Endodermal cell (in vitro differentiated cells): ENCODE data around the gene PROK2. TPM values are rescaled to one million over a fixed set of nuclear protein-coding genes. Genes with fewer than 3 reads are reported as not detected.

Source experiments
- DNase-seq: peaks from one replicate; pipeline ENCODE4 v3.0.0-alpha.2; 2017
- H3K27ac ChIP-seq: 2 replicates; pipeline ENCODE4 v1.5.1; 2013; ENCODE audit warnings: mild to moderate bottlenecking, low read depth, low read length, moderate library complexity
- H3K27me3 ChIP-seq: 2 replicates; pipeline ENCODE4 v1.6.1; 2013; ENCODE audit warnings: mild to moderate bottlenecking, low read length, moderate library complexity; ENCODE audit not compliant: insufficient read depth, control insufficient read depth, poor library complexity, severe bottlenecking
- H3K36me3 ChIP-seq: 2 replicates; pipeline ENCODE4 v1.7.0; 2013; ENCODE audit warnings: mild to moderate bottlenecking, low read length, moderate library complexity; ENCODE audit not compliant: control insufficient read depth, insufficient read depth
- H3K4me1 ChIP-seq: one replicate; pipeline ENCODE4 v1.7.0; 2013; ENCODE audit warnings: low read length; ENCODE audit not compliant: control insufficient read depth, insufficient read depth
- H3K4me3 ChIP-seq: 2 replicates; pipeline ENCODE4 v1.5.1; 2013; ENCODE audit warnings: mild to moderate bottlenecking, low read length, moderate library complexity
- H3K9ac ChIP-seq: 2 replicates; pipeline ENCODE4 v1.6.1; 2013; ENCODE audit warnings: mild to moderate bottlenecking, low read length, moderate library complexity; ENCODE audit not compliant: poor library complexity, severe bottlenecking; ENCODE audit errors: extremely low read depth
- H3K9me3 ChIP-seq: 2 replicates; pipeline ENCODE4 v1.6.1; 2013; ENCODE audit warnings: mild to moderate bottlenecking, low read length, moderate library complexity; ENCODE audit not compliant: control insufficient read depth
- H3K27ac Mint-ChIP-seq: 2 replicates; pipeline ENCODE4 v1.8.0; 2020; ENCODE audit warnings: mixed read lengths
- H3K27me3 Mint-ChIP-seq: 2 replicates; pipeline ENCODE4 v1.8.0; 2021; ENCODE audit warnings: mild to moderate bottlenecking, mixed read lengths; ENCODE audit not compliant: insufficient read depth
- H3K36me3 Mint-ChIP-seq: 2 replicates; pipeline ENCODE4 v1.8.0; 2020; ENCODE audit warnings: low read depth, mixed read lengths
- H3K4me1 Mint-ChIP-seq: 2 replicates; pipeline ENCODE4 v1.8.0; 2020; ENCODE audit warnings: mixed read lengths
- H3K4me3 Mint-ChIP-seq: 2 replicates; pipeline ENCODE4 v1.8.0; 2020; ENCODE audit warnings: mild to moderate bottlenecking, moderate library complexity, mixed read lengths
- H3K9me3 Mint-ChIP-seq: 2 replicates; pipeline ENCODE4 v1.8.0; 2020; ENCODE audit warnings: mild to moderate bottlenecking, mixed read lengths
- CTCF ChIP-seq: fragments of 200-600 bp; sonication (generic); conservative IDR thresholded peaks from 2 replicates; pipeline ENCODE4 v1.5.0; 2021; ENCODE audit warnings: antibody characterized with exemption, mild to moderate bottlenecking
- WGBS, 2 experiments: methylation state at CpG; one replicate each; pipeline versions ENCODE4 v1.1.5 to v1.1.7; 2013; ENCODE audit warnings: missing lambda C conversion rate in 2 of 2, mixed read lengths in 1 of 2; ENCODE audit not compliant: insufficient coverage in 1 of 2, insufficient read length in 1 of 2; 5-methylcytosine and 5-hydroxymethylcytosine counted together
- total RNA-seq, 2 donors: library from RNA; stranded (reverse); fragmentation: NEBNext Ultra II Directional in 1 of 2; extraction: Animal tissue kit (Norgen Biotek cat#: 25700) in 1 of 2; gene quantifications; 2 replicates in 1 of 2; 3 replicates in 1 of 2; pipeline ENCODE4 v1.2.1, GENCODE V29; 2021

The PROK2 gene
- total RNA-seq, 2 donors from 2014 or later, result 0.29 TPM; not detected in 1

GRCh38 chr3:71763426-71763825 is 21.5 kb downstream of the PROK2 start:
- H3K9me3 Mint-ChIP-seq, result no peaks in the 10 kb centered on the region
- Histone ChIP-seq H3K36me3 (no peaks in the 10 kb centered on the region), H3K9ac (no peak overlapping the region), H3K9me3 (no peaks in the 10 kb centered on the region), H3K27me3 (peaks cover under 1% of the 10 kb centered on the region), H3K4me3 (no peak overlapping the region), H3K4me1 (no peaks in the 10 kb centered on the region), H3K27ac (no peak overlapping the region)
- DNase-seq, result no peak
- H3K27me3 Mint-ChIP-seq, result peaks cover 32% of the 10 kb centered on the region
- H3K4me1 Mint-ChIP-seq, result no peaks in the 10 kb centered on the region
- TF ChIP-seq CTCF, result no peak
- WGBS, 2 experiments, result 92% methylated on average over 3 of the region's 5 CpGs
- H3K36me3 Mint-ChIP-seq, result no peaks in the 10 kb centered on the region
- no peak overlapping the region for H3K27ac Mint-ChIP-seq
- no peak overlapping the region for H3K4me3 Mint-ChIP-seq

GRCh38 chr3:71760140-71760539 is 24.8 kb downstream of the PROK2 start:
- no peak overlapping the region for H3K27ac Mint-ChIP-seq
- peaks cover 5% of the 10 kb centered on the region for H3K4me1 Mint-ChIP-seq
- peaks cover 31% of the 10 kb centered on the region for H3K27me3 ChIP-seq
- H3K36me3 Mint-ChIP-seq, result no peaks in the 10 kb centered on the region
- H3K4me3 ChIP-seq, result no peak overlapping the region
- peaks cover 61% of the 10 kb centered on the region for H3K27me3 Mint-ChIP-seq
- H3K9ac ChIP-seq, result no peak overlapping the region
- H3K36me3 ChIP-seq, result no peaks in the 10 kb centered on the region
- no peak for DNase-seq
- no peaks in the 10 kb centered on the region for H3K9me3 Mint-ChIP-seq
- no peak overlapping the region for H3K27ac ChIP-seq
- H3K4me1 ChIP-seq, result no peaks in the 10 kb centered on the region
- H3K4me3 Mint-ChIP-seq, result no peak overlapping the region
- H3K9me3 ChIP-seq, result no peaks in the 10 kb centered on the region
- 83 to 100% methylated on average over 1 of the region's 1 CpG for WGBS, 2 experiments
- no peak for TF ChIP-seq CTCF

GRCh38 chr3:71759401-71759800 is 25.5 kb downstream of the PROK2 start:
- H3K27ac ChIP-seq, result no peak overlapping the region
- no peaks in the 10 kb centered on the region for H3K36me3 Mint-ChIP-seq
- H3K9me3 Mint-ChIP-seq, result no peaks in the 10 kb centered on the region
- H3K4me3 Mint-ChIP-seq, result no peak overlapping the region
- no peaks in the 10 kb centered on the region for H3K36me3 ChIP-seq
- no peak overlapping the region for H3K4me3 ChIP-seq
- no peaks in the 10 kb centered on the region for H3K4me1 ChIP-seq
- no peak for DNase-seq
- H3K27me3 Mint-ChIP-seq, result peaks cover 66% of the 10 kb centered on the region
- no peak for TF ChIP-seq CTCF
- H3K9me3 ChIP-seq, result no peaks in the 10 kb centered on the region
- 91 to 98% methylated on average over 5 of the region's 5 CpGs for WGBS, 2 experiments
- no peak overlapping the region for H3K9ac ChIP-seq
- H3K27ac Mint-ChIP-seq, result no peak overlapping the region
- peaks cover 7% of the 10 kb centered on the region for H3K4me1 Mint-ChIP-seq
- H3K27me3 ChIP-seq, result peaks cover 38% of the 10 kb centered on the region
